Measurements from ENCODE around the gene ZDHHC19.
"Not testable (repeated sequence)": the region's sequence is repeated elsewhere in the genome, so short reads cannot be mapped to it uniquely, and the experiment has no call there.

The ZDHHC19 gene, protein sequence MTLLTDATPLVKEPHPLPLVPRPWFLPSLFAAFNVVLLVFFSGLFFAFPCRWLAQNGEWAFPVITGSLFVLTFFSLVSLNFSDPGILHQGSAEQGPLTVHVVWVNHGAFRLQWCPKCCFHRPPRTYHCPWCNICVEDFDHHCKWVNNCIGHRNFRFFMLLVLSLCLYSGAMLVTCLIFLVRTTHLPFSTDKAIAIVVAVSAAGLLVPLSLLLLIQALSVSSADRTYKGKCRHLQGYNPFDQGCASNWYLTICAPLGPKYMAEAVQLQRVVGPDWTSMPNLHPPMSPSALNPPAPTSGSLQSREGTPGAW

DNA sequence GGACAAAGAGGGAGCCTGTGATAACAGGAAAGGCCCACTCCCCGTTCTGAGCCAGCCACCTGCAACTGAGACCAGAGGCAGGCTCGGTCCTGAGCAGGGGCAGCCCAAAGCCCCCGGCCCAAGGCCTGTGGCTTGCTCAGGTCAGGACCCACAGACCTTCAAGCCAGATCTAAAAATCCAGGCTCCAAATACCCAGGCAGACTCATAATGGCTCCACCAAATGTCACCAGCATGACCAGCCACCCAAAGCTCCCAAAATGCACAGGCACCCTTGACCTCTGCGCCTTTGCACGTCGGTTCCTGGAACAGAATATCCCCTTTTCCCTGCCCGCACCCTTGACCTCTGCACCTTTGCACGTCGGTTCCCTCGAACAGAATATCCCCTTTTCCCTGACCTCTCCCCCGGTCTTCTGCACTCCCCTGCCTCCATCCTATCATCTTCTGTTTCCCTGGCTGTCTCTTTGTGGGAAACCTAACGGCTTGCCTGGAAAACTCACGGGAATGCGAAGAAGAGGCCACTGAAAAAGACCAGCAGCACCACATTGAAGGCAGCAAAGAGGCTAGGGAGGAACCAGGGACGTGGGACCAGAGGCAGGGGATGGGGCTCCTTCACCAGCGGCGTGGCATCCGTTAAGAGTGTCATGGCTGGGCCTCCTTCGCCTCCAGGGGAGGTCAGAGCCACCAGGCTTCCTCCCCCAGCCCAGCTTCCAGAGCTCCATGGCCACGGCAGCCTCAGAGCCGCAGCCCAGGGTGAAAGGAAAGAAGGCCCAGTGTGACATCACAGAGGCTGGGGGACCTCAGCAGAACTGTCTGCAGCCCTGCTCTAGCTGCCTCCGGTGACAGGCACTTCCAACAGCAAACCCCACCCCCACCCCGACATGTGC, at the start of gene ZDHHC19:
Gene ZDHHC19 (minus strand): TSS at position 728 of the 884 bp plus-strand sequence. CDS start 85 bp downstream, at position 643.
- DNase-seq (ENCODE audit: low read depth in 1 of 2, low spot score in 1 of 2): no peak

GRCh38 chr3:196260784-196261183, 49.6 kb upstream of the ZDHHC19 start:
- DNase-seq (ENCODE audit: low read depth in 1 of 2, low spot score in 1 of 2): no peak

GRCh38 chr3:196255776-196256175, 44.6 kb upstream of the ZDHHC19 start:
- no peak for DNase-seq (ENCODE audit: low read depth in 1 of 2, low spot score in 1 of 2)

GRCh38 chr3:196254376-196255283, 43.4 kb upstream of the ZDHHC19 start:
- DNase-seq (ENCODE audit: low read depth in 1 of 2, low spot score in 1 of 2): no peak

DNA sequence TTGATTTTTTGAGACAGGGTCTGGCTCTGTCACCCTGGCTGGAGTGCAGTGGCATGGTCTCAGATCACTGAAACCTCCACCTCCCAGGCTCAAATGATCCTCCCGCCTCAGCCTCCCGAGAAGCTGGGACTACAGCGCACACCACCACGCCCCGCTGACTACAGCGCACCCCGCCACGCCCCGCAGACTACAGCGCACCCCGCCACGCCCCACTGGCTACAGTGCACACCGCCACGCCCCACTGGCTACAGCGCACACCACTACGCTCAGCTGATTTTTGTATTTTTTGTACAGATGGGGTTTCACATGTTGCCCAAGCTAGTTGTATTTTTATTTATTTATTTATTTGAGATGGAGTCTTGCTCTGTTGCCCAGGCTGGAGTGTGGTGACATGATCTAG, 40.7 kb upstream of the ZDHHC19 start:
- no peak for DNase-seq (ENCODE audit: low read depth in 1 of 2, low spot score in 1 of 2)

DNA sequence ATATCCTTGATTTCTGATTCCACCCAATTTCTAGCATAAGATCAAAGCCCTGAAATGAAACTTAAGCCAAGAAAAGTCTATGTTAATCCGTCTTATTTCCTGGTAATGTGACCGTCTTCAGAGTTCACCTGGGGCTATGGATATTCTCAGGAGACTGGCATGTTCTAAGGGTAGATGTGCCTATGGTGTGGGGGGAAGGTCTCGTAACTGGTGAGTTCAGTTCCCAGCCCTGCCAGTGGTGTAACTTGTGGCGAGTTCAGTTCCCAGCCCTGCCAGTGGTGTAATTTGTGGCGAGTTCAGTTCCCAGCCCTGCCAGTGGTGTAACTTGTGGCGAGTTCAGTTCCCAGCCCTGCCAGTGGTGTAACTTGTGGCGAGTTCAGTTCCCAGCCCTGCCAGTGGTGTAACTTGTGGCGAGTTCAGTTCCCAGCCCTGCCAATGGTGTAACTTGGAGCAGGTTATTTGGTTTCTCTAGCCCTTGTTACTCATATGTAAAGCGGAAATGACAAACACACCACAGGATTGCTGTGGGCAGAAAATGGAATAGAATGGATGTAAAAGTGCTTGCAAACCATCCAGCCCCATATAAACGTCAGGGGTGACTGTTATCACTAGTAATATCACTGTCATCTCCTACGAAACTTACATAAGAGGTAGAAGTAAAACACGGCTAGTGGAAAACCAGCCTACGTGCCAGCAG, 35.6 kb upstream of the ZDHHC19 start:
- DNase-seq (ENCODE audit: low read depth in 1 of 2, low spot score in 1 of 2): no peak

GRCh38 chr3:196244166-196244565, 33.0 kb upstream of the ZDHHC19 start:
- DNase-seq (ENCODE audit: low read depth in 1 of 2, low spot score in 1 of 2): not testable (repeated sequence)

DNA sequence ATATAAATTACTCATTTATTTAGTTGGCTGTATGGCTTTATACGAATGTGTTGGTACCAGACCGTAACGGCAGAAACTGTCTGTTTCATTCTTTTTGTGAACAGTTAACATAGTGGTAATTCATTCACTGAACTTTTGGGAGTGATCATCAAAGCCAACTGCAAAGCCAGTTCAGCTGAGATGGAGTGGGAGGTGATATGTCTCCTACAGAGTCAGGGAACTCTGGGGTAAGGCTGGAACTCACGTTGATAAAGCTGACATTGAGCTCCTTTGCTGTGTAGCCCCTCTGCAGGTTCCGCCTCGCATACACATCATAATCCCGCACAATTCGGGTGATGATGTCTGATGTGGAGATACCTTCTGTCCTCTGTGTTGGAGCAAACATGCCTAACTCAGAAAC, 30.5 kb upstream of the ZDHHC19 start:
- no peak for DNase-seq (ENCODE audit: low read depth in 1 of 2, low spot score in 1 of 2)

DNA sequence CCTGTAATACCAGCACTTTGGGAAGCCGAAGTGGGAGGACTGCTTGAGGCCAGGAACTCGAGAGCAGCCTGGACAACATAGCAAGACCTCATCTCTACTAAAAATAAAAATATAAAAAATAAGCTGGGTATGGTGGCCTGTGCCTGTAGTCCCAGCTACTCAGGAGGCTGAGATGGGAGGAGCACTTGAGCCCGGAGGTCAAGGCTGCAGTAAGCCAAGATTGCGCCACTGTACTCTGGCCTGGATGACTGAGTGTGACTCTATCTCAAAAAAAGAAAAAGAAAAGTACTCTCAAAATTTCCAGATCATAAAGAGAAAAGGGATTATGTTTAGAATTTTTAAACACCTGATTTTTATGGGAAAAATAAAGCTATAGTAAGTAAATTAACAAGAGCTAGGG, 29.2 kb upstream of the ZDHHC19 start:
- DNase-seq (ENCODE audit: low read depth in 1 of 2, low spot score in 1 of 2): no peak

- no peak for DNase-seq (ENCODE audit: low read depth in 1 of 2, low spot score in 1 of 2)
These were observed 27.7 kb upstream of the ZDHHC19 start for GRCh38 chr3:196238612-196239560.

DNA sequence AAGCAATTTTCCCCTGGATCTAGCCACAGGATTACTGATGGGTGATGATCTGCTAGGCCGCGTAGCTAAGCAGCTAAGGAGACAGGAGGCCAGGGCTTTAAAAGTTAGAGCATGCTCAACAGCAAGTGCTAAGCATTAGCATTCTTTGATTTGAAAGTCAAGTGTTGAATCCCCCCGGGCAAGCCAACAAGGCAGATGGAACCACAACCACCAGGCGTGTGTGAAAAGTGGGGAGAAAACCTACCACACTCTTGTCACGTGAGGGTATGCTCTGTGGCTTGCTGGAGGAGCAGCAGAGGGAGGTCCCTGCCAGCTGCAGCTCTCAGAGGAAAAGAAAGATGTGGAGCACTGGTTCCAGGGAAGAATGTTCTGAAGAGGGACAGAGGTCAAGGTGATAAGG, 26.0 kb upstream of the ZDHHC19 start:
- DNase-seq (ENCODE audit: low read depth in 1 of 2, low spot score in 1 of 2): no peak

GRCh38 chr3:196236223-196236622, 25.0 kb upstream of the ZDHHC19 start:
- DNase-seq (ENCODE audit: low read depth in 1 of 2, low spot score in 1 of 2): no peak

DNA sequence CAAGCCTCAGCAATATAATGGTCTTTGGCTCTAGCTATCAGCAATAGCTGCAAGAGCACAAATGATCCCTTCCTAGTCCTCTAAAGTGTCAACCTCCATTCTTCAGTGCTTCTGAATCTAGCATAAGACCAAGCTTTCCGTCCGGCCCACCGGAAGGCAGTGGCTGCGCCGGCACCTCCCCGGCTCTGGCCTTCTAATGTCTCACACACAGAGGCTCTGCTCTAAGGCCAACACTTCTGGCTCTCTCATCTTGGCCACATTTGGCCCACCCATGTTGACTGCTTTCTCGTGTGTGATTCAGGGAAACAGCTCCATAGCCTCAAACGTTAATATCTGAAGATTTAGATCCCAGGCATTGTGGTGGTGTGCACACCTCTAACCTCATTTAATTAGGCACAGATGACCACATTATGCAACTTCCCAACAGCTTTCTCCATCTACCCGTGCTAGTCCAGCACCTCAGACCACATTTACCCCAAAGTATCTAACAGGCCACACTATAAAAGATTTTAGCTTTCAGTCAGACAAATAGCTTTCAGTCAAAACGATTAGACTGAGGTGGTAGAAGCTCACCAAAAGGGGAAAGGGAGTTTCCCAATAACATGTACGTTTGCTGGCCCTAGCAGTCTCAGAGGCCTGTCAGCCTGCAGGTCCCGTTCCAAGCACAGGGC, 24.4 kb upstream of the ZDHHC19 start:
- DNase-seq (ENCODE audit: low read depth in 1 of 2, low spot score in 1 of 2): no peak

DNA sequence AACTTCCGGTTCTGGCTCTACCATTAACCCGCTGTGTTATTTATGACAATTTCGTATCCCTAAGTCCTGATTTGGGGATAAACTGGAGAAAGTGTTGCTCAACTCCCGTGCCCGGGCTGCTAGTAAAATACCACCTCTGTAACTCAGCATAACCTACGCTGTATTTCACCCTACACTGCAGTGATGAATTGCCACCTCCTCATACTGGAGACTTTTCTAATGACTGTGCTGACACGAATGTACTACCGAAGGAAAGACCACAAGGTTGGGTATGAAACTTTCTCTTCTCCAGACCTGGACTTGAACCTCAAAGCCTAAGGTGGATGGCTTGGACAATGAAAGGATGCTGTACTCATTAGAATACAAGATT, 21.7 kb upstream of the ZDHHC19 start:
- DNase-seq (ENCODE audit: low read depth in 1 of 2, low spot score in 1 of 2): no peak

GRCh38 chr3:196232154-196232881, 21.1 kb upstream of the ZDHHC19 start:
- no peak for DNase-seq (ENCODE audit: low read depth in 1 of 2, low spot score in 1 of 2)

GRCh38 chr3:196227629-196228493, 16.7 kb upstream of the ZDHHC19 start:
- DNase-seq (ENCODE audit: low read depth in 1 of 2, low spot score in 1 of 2): no peak

DNA sequence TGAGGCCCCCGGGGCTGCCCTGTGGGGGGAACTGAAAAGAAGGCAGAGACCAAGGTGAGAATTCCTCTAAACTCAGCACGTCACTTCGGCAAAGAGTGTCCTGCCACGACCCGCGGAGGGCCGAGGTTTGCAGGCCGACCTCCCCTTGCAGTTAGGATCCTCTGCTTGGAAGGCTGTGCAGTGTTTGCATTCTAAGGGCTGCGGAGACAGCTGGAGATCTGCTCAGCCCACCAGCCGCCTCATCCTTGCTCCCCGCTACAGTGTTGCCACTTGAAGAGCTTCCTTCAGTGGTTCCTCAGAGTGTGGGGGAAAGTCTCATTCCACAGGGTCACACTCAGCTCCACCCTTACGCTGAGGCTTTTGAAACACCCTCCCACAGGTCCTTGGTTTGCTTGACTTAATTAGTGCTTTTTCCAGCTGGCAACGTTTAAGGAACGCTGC, 15.9 kb upstream of the ZDHHC19 start:
- DNase-seq (ENCODE audit: low read depth in 1 of 2, low spot score in 1 of 2): no peak
